K562 (cell line): Measurements from ENCODE around the gene SPATA17. TPM values are rescaled to one million over a fixed set of nuclear protein-coding genes. Genes with fewer than 3 reads are reported as not detected.

Source experiments
- ATAC-seq: fragments of 200-7000 bp; cut with Tn5 transposase; 3 replicates; pipeline ENCODE4 v1.9.1; 2020; ENCODE audit warnings: moderate library complexity
- BruUV-seq: library from RNA; stranded (reverse); fragments of 400-500 nt; replicated peaks from 2 replicates; lab custom pipeline; 2021; lab: Mats Ljungman, UMichigan
- CTCF ChIA-PET: fragments of 300-600 bp; formaldehyde crosslinking; extraction: SDS; loops from one replicate; lab custom pipeline; 2021; ENCODE audit warnings: low intra/inter-chr PET ratio; lab: Yijun Ruan, JAX
- POLR2A ChIA-PET: fragments of 300-600, 350-650 bp; sonication (Branson Sonifier 250); formaldehyde crosslinking; extraction: SDS; loops from one replicate; lab custom pipeline; 2021; ENCODE audit warnings: antibody characterized with exemption, inconsistent platforms; lab: Yijun Ruan, JAX
- DNase-seq, 4 experiments: peaks; one replicate each; pipeline versions ENCODE4 v3.0.0 to v3.0.0-alpha.2; 2011 to 2018; ENCODE audit warnings: low spot score in 3 of 4, mixed read lengths in 3 of 4; ENCODE audit errors: extremely low read depth in 1 of 4
- FAIRE-seq: peaks from 2 replicates; lab custom pipeline; 2011; peaks lifted over from hg19 to GRCh38; lab: Jason Lieb, UNC
- H2AFZ ChIP-seq: 2 replicates; pipeline ENCODE4 v1.6.0; 2011; ENCODE audit warnings: low read depth, low read length, control low read depth, inconsistent platforms
- H3K27ac ChIP-seq: fragments of 200-600 bp; 3 replicates; pipeline ENCODE4 v1.8.0; 2011; ENCODE audit warnings: low read depth, mild to moderate bottlenecking, control low read depth, inconsistent platforms, low read length, moderate library complexity, mixed read lengths; ENCODE audit errors: extremely low read depth
- H3K27me3 ChIP-seq, 2 experiments: fragments of 300-600 bp in 1 of 2; 2 replicates in 1 of 2; 3 replicates in 1 of 2; pipeline versions ENCODE4 v1.6.0 to v1.8.0; 2011; ENCODE audit warnings: inconsistent platforms in 2 of 2, low read length in 2 of 2, mild to moderate bottlenecking in 1 of 2, mixed read lengths in 1 of 2, moderate library complexity in 1 of 2; ENCODE audit not compliant: control insufficient read depth in 2 of 2, insufficient read depth in 2 of 2
- H3K36me3 ChIP-seq: fragments of 300-600 bp; 3 replicates; pipeline ENCODE4 v1.8.0; 2011; ENCODE audit warnings: mild to moderate bottlenecking, low read length, inconsistent platforms; ENCODE audit not compliant: control insufficient read depth, insufficient read depth
- H3K4me1 ChIP-seq, 2 experiments: fragments of 200-600 bp in 1 of 2; replicated peaks in 1 of 2; 2 replicates in 1 of 2; 3 replicates in 1 of 2; pipeline versions ENCODE4 v1.5.1 to v1.8.0; 2011; ENCODE audit warnings: inconsistent platforms in 2 of 2, low read length in 2 of 2, mild to moderate bottlenecking in 1 of 2, mixed read lengths in 1 of 2, moderate library complexity in 1 of 2; ENCODE audit not compliant: control insufficient read depth in 2 of 2, insufficient read depth in 2 of 2
- H3K4me2 ChIP-seq: 2 replicates; pipeline ENCODE4 v1.6.1; 2011; ENCODE audit warnings: low read length, control low read depth, inconsistent platforms, mixed read lengths; ENCODE audit not compliant: insufficient read depth
- H3K4me3 ChIP-seq: fragments of 200-600 bp; sonication (generic), shearing (Covaris generic); 2 replicates; pipeline ENCODE4 v1.5.1; 2016; ENCODE audit warnings: control low read depth, inconsistent platforms
- H3K79me2 ChIP-seq: fragments of 200-600 bp; 3 replicates; pipeline ENCODE4 v1.8.0; 2011; ENCODE audit warnings: low read length, inconsistent platforms; ENCODE audit not compliant: control insufficient read depth, insufficient read depth
- H3K9ac ChIP-seq, 2 experiments: 2 replicates each; pipeline versions ENCODE4 v1.6.0 to v1.6.1; 2011; ENCODE audit warnings: low read depth in 2 of 2, low read length in 2 of 2, control low read depth in 1 of 2, inconsistent platforms in 1 of 2, mild to moderate bottlenecking in 1 of 2, mixed read lengths in 1 of 2; ENCODE audit not compliant: insufficient read depth in 1 of 2
- H3K9me1 ChIP-seq: one replicate; pipeline ENCODE4 v1.6.0; 2011; ENCODE audit warnings: inconsistent platforms, mild to moderate bottlenecking, low read length, moderate library complexity; ENCODE audit not compliant: control insufficient read depth, insufficient read depth
- H3K9me3 ChIP-seq: replicated peaks from 2 replicates; pipeline ENCODE4 v1.5.1; 2011; ENCODE audit warnings: low read depth, low read length, inconsistent platforms; ENCODE audit not compliant: control insufficient read depth, insufficient read depth
- H4K20me1 ChIP-seq: replicated peaks from 2 replicates; pipeline ENCODE4 v1.6.1; 2011; ENCODE audit warnings: low read length, inconsistent platforms, mixed read lengths; ENCODE audit not compliant: control insufficient read depth, insufficient read depth
- BCLAF1 ChIP-seq, 2 experiments: fragments of 450-650 bp in 1 of 2; IDR thresholded peaks; 2 replicates each; pipeline ENCODE4 v1.6.1; 2011 to 2017; ENCODE audit warnings: low read depth in 2 of 2, antibody characterized with exemption in 1 of 2, borderline replicate concordance in 1 of 2, low read length in 1 of 2, mild to moderate bottlenecking in 1 of 2, mixed read lengths in 1 of 2; ENCODE audit not compliant: control insufficient read depth in 1 of 2
- CAMTA2 ChIP-seq: fragments of 250-450 bp; sonication (Bioruptor Pico); conservative IDR thresholded peaks from 2 replicates; pipeline ENCODE4 v1.5.1; 2022
- DDX20 ChIP-seq: fragments of 450-650 bp; IDR thresholded peaks from 2 replicates; pipeline ENCODE4 v1.6.1; 2016; ENCODE audit warnings: missing genetic modification characterization, low read depth, mild to moderate bottlenecking, missing compliant biosample characterization, moderate library complexity
- FOXA3 ChIP-seq, 2 experiments: fragments of 450-650 bp in 1 of 2; sonication (generic) in 1 of 2; formaldehyde crosslinking; IDR thresholded peaks in 1 of 2; conservative IDR thresholded peaks in 1 of 2; 2 replicates each; pipeline versions ENCODE4 v1.4.0 to v1.8.0; 2020 to 2022; ENCODE audit warnings: mild to moderate bottlenecking in 2 of 2, missing genetic modification reagents in 1 of 2
- HBP1 ChIP-seq: fragments of 450-650 bp; formaldehyde crosslinking; IDR thresholded peaks from 2 replicates; pipeline ENCODE4 v1.4.0; 2022; ENCODE audit warnings: missing genetic modification characterization
- TEAD1 ChIP-seq, 2 experiments: fragments of 450-650 bp in 1 of 2; sonication (generic) in 1 of 2; formaldehyde crosslinking; IDR thresholded peaks; 2 replicates each; pipeline versions ENCODE4 v1.4.0 to v1.8.0; 2020 to 2022; ENCODE audit warnings: mild to moderate bottlenecking in 2 of 2, missing genetic modification reagents in 1 of 2
- U2AF2 ChIP-seq: fragments of 200-400 bp; formaldehyde crosslinking; optimal IDR thresholded peaks from 2 replicates; pipeline ENCODE3; 2017; ENCODE audit warnings: low read depth, mild to moderate bottlenecking, low read length
- ZNF274 ChIP-seq: IDR thresholded peaks from 2 replicates; pipeline ENCODE4 v1.6.1; 2011; ENCODE audit warnings: low read depth, mild to moderate bottlenecking, low read length, moderate library complexity, borderline replicate concordance
- WGBS: fragments of 100-300 bp; shearing (Covaris generic); methylation state at CpG from one replicate; pipeline ENCODE4 v1.1.6; 2016; ENCODE audit warnings: low coverage, mixed read lengths; ENCODE audit not compliant: insufficient coverage; ENCODE audit errors: missing lambda C conversion rate; 5-methylcytosine and 5-hydroxymethylcytosine counted together
- in situ Hi-C: fragments of 300-500 bp; cut with MboI; formaldehyde crosslinking; loops from 4 replicates; pipeline ENCODE4 v1.15.0; 2018; ENCODE audit warnings: inconsistent platforms, mixed read lengths
- intact Hi-C: fragments of 100-400 bp; cut with micrococcal nuclease; formaldehyde crosslinking; loops from 2 replicates; pipeline ENCODE4 v1.14.2; 2022
- polyA plus RNA-seq, 8 experiments: library from polyadenylated mRNA; depleted of rRNA in 4 of 8; stranded (reverse) in 5 of 8; unstranded in 3 of 8; fragments of >200 nt; fragmentation: Nextera tagmentation in 2 of 8; fragmentation: Illumina TruSeq in 1 of 8; extraction: Ambion mirVana in 2 of 8; extraction: Trizol in 1 of 8; gene quantifications; 2 replicates each; pipeline versions ENCODE4 v1.2.1 to v1.2.3, GENCODE V29; 2011 to 2014; ENCODE audit warnings: inconsistent platforms in 1 of 8, missing spikeins in 1 of 8
- total RNA-seq, 7 experiments: library from RNA; depleted of rRNA in 6 of 7; stranded (reverse); fragments of >200 nt in 6 of 7; fragmentation: Illumina TruSeq in 2 of 7; extraction: Trizol in 2 of 7; gene quantifications; 2 replicates each; pipeline versions ENCODE4 v1.2.1 to v1.2.3, GENCODE V29; 2011 to 2021; ENCODE audit warnings: low replicate concordance in 1 of 7

SPATA17 gene
- total and polyA plus RNA-seq, 9 of the 15 experiments (the other 6 are each of a cell fraction or from before 2014, with no cell fraction given) = 0.04 to 0.11 TPM; not detected in 7

- no peaks in the 10 kb centered on the region for H3K9me1 ChIP-seq
- H3K9me3 ChIP-seq = no peaks in the 10 kb centered on the region; the same call in 1 of the 2 replicates
- BruUV-seq = no TSS peak
- TF ChIP-seq U2AF2 (no peak), HBP1 (CRISPR knock-in tag) (no peak), FOXA3 (CRISPR knock-in tag; conservative IDR thresholded peaks at IDR 0.05 in 1 of 2, IDR thresholded peaks at IDR 0.05 in 1 of 2) (no peak), ZNF274 (no peak), DDX20 (tag) (no peak), TEAD1 (CRISPR knock-in tag; IDR thresholded peaks at IDR 0.05) (no peak), BCLAF1 (IDR thresholded peaks at IDR 0.05; ENCODE audit: borderline replicate concordance in 1 of 2, control insufficient read depth in 1 of 2, low read depth in 2 of 2, low read length in 1 of 2) (no peak), CAMTA2 (CRISPR knock-in tag) (no peak)
- H3K79me2 ChIP-seq = no peaks in the 10 kb centered on the region
- in situ Hi-C loops = no loop called here
- intact Hi-C loops = no loop called here
- no peak for FAIRE-seq
- no peak overlapping the region for H3K4me2 ChIP-seq
- ChIA-PET POLR2A (interaction anchor here (0.6 to 0.7 kb wide), 2 partner anchors 95 to 787 kb away, joined by 3 to 4 read pairs; no protein-coding TSS in a partner anchor), CTCF (no interaction called here)
- DNase-seq = no peak
- no peak overlapping the region for H3K9ac ChIP-seq
- H3K27ac ChIP-seq = no peak overlapping the region
- H3K36me3 ChIP-seq = no peaks in the 10 kb centered on the region
- H3K27me3 ChIP-seq = no peaks in the 10 kb centered on the region
- no peak overlapping the region for H2AFZ ChIP-seq
- ATAC-seq = no peak
- no peak overlapping the region for H3K4me3 ChIP-seq
- no peaks in the 10 kb centered on the region for H4K20me1 ChIP-seq
- 0% methylated on average over 5 of the region's 5 CpGs for WGBS
- H3K4me1 ChIP-seq = no peaks in the 10 kb centered on the region
These were observed 225.9 kb downstream of the SPATA17 start for GRCh38 chr1:217857061-217857460.
